PC-9 (cell line): ENCODE results near the gene GHR.
"Not testable (repeated sequence)": the region's sequence is repeated elsewhere in the genome, so short reads cannot be mapped to it uniquely, and the experiment has no call there.

ENCODE experiments used
- CTCF ChIP-seq: fragments of 200-600 bp; sonication (generic); conservative IDR thresholded peaks from 2 replicates; pipeline ENCODE4 v1.6.1; 2017; ENCODE audit warnings: mixed run types, antibody characterized with exemption, mild to moderate bottlenecking, moderate library complexity
- EZH2 ChIP-seq: fragments of 200-600 bp; sonication (generic); IDR thresholded peaks from 2 replicates; pipeline ENCODE4 v1.8.0; 2017; ENCODE audit warnings: antibody characterized with exemption, low read depth

- not testable (repeated sequence) for TF ChIP-seq CTCF, EZH2
Observed at GRCh38 chr5:42578901-42579300, 155.7 kb downstream of the GHR start.
